PFSK-1 (cell line): Measurements from ENCODE around the gene STXBP1.

ENCODE experiments used
- FOXP2 ChIP-seq: optimal IDR thresholded peaks from 2 replicates; pipeline ENCODE3; 2011; ENCODE audit warnings: borderline replicate concordance, control low read depth, inconsistent platforms; ENCODE audit not compliant: insufficient read depth; ENCODE audit errors: extremely low read length, extremely low read depth
- POLR2AphosphoS5 ChIP-seq: IDR thresholded peaks from 2 replicates; pipeline ENCODE4 v1.6.1; 2012; ENCODE audit warnings: low read depth, mild to moderate bottlenecking, control low read depth, low read length, moderate library complexity
- REST ChIP-seq, 2 experiments: IDR thresholded peaks; 2 replicates each; pipeline versions ENCODE4 v1.6.1 to v1.8.0; 2011 to 2012; ENCODE audit warnings: low read depth in 2 of 2, low read length in 2 of 2, control low read depth in 1 of 2, inconsistent platforms in 1 of 2, mild to moderate bottlenecking in 1 of 2, moderate library complexity in 1 of 2; ENCODE audit not compliant: insufficient read depth in 1 of 2
- SIN3A ChIP-seq: IDR thresholded peaks from 2 replicates; pipeline ENCODE4 v1.6.1; 2012; ENCODE audit warnings: mild to moderate bottlenecking, low read length, moderate library complexity, borderline replicate concordance; ENCODE audit not compliant: insufficient read depth
- TAF1 ChIP-seq: IDR thresholded peaks from 2 replicates; pipeline ENCODE4 v1.6.1; 2012; ENCODE audit warnings: low read length, control low read depth, borderline replicate concordance; ENCODE audit not compliant: insufficient read depth

The STXBP1 gene

DNA sequence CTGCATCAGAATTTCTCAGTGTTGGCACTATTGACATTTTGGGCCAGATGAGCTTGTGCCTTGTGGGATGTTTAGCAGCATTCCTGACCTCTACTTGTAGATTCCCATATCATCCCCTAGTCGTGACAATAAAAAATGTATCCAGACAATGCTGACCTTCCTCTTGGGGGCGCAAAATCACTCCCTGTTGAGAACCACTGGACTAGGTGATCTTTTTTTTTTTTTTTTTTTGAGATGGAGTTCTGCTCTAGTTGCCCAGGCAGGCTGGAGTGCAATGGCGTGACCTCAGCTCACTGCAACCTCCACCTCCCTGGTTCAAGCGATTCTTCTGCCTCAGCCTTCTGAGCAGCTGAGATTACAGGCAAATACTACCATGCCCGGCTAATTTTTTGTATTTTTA, 22.6 kb downstream of the STXBP1 start:
- TF ChIP-seq POLR2AphosphoS5 (no peak), SIN3A (no peak), TAF1 (no peak), REST (IDR thresholded peaks at IDR 0.05; ENCODE audit: insufficient read depth in 1 of 2, low read depth in 2 of 2, low read length in 2 of 2) (no peak), FOXP2 (no peak)

GRCh38 chr9:127635201-127635735, 23.2 kb downstream of the STXBP1 start:
- TF ChIP-seq SIN3A = no peak
- no peak for TF ChIP-seq REST (IDR thresholded peaks at IDR 0.05; ENCODE audit: insufficient read depth in 1 of 2, low read depth in 2 of 2, low read length in 2 of 2)
- no peak for TF ChIP-seq TAF1
- no peak for TF ChIP-seq FOXP2
- no peak for TF ChIP-seq POLR2AphosphoS5

- TF ChIP-seq SIN3A = no peak
Measured at GRCh38 chr9:127637322-127637847, 25.3 kb downstream of the STXBP1 start.

GRCh38 chr9:127640908-127641545, 28.9 kb downstream of the STXBP1 start:
- TF ChIP-seq REST (IDR thresholded peaks at IDR 0.05; ENCODE audit: insufficient read depth in 1 of 2, low read depth in 2 of 2, low read length in 2 of 2) = no peak
- TF ChIP-seq FOXP2 = no peak
- no peak for TF ChIP-seq POLR2AphosphoS5
- no peak for TF ChIP-seq SIN3A
- TF ChIP-seq TAF1 = no peak

DNA sequence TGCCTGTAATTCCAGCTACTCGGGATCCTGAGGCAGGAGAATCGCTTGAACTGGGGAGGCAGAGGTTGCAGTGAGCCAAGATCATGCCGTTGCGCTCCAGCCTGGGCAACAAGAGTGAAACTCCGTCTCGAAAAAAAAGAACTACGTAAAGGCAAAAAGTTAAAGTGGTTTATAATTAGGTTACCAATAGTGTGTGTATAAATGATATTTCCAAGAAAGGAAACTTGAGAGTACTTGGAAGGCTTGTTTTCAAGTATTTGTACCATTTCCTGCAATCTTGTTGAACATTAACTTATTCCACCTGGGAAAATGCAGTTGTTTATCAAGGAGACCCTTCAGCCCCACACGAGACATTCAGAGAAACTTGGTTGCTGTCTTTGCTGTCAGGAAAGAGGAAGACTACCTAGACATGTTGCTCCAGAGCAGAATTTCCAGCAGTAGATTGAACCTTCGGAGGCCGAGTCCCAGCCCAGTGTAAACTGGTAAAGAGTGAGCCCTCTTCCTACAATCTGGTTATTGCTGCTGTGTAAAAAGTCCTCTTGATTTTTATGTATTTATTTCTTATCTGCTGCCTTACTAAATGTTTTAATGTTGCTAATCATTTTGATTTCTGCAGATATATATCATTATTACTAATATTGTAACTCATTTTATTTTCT, 30.1 kb downstream of the STXBP1 start:
- TF ChIP-seq POLR2AphosphoS5 = no peak
- no peak for TF ChIP-seq REST (IDR thresholded peaks at IDR 0.05; ENCODE audit: insufficient read depth in 1 of 2, low read depth in 2 of 2, low read length in 2 of 2)
- TF ChIP-seq SIN3A = no peak
- no peak for TF ChIP-seq TAF1
- no peak for TF ChIP-seq FOXP2
